GM06990 (cell line): ENCODE results near the gene DAG1.

ENCODE experiments used
- DNase-seq: peaks from one replicate; pipeline ENCODE4 v3.0.0-alpha.2; 2011; ENCODE audit not compliant: insufficient read length; ENCODE audit errors: extremely low read depth
- H3K27me3 ChIP-seq: replicated peaks from 2 replicates; pipeline ENCODE4 v1.6.0; 2011; ENCODE audit warnings: low read length; ENCODE audit not compliant: control insufficient read depth, insufficient read depth
- H3K36me3 ChIP-seq: 2 replicates; pipeline ENCODE4 v1.5.1; 2011; ENCODE audit warnings: low read length; ENCODE audit not compliant: control insufficient read depth, insufficient read depth
- H3K4me3 ChIP-seq: replicated peaks from 2 replicates; pipeline ENCODE4 v1.5.1; 2011; ENCODE audit warnings: low read depth, mild to moderate bottlenecking, control low read depth, low read length
- TF ChIP-seq, protein P1 (sequence below): IDR thresholded peaks from 2 replicates; pipeline ENCODE4 v1.5.1; 2011; ENCODE audit warnings: low read length, control low read depth, mild to moderate bottlenecking, inconsistent platforms; ENCODE audit not compliant: insufficient read depth, poor library complexity, severe bottlenecking

Gene DAG1

DNA sequence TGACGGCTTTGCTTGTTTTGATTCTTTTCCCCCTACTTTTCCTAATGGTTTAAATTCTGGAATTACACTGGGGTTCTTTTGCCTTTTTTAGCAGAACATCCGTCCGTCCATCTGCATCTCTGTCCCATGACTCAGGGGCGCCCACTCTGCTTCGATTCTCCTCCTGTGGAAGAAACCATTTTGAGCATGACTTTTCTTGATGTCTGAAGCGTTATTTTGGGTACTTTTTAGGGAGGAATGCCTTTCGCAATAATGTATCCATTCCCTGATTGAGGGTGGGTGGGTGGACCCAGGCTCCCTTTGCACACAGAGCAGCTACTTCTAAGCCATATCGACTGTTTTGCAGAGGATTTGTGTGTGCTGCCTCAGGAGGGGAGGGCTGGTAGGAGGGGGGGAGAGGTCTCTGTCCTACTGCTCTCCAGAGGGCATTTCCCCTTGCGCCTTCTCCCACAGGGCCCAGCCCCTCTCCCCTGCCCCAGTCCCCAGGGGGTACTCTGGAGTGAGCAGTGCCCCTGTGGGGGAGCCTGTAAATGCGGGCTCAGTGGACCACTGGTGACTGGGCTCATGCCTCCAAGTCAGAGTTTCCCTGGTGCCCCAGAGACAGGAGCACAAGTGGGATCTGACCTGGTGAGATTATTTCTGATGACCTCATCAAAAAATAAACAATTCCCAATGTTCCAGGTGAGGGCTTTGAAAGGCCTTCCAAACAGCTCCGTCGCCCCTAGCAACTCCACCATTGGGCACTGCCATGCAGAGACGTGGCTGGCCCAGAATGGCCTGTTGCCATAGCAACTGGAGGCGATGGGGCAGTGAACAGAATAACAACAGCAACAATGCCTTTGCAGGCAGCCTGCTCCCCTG is 64.7 kb downstream of the DAG1 start:
- TF ChIP-seq, protein P1, sequence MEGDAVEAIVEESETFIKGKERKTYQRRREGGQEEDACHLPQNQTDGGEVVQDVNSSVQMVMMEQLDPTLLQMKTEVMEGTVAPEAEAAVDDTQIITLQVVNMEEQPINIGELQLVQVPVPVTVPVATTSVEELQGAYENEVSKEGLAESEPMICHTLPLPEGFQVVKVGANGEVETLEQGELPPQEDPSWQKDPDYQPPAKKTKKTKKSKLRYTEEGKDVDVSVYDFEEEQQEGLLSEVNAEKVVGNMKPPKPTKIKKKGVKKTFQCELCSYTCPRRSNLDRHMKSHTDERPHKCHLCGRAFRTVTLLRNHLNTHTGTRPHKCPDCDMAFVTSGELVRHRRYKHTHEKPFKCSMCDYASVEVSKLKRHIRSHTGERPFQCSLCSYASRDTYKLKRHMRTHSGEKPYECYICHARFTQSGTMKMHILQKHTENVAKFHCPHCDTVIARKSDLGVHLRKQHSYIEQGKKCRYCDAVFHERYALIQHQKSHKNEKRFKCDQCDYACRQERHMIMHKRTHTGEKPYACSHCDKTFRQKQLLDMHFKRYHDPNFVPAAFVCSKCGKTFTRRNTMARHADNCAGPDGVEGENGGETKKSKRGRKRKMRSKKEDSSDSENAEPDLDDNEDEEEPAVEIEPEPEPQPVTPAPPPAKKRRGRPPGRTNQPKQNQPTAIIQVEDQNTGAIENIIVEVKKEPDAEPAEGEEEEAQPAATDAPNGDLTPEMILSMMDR = no peak
- H3K27me3 ChIP-seq = no peaks in the 10 kb centered on the region
- DNase-seq = no peak
- H3K4me3 ChIP-seq = no peak overlapping the region
- H3K36me3 ChIP-seq = peaks cover 22% of the 10 kb centered on the region

DNA sequence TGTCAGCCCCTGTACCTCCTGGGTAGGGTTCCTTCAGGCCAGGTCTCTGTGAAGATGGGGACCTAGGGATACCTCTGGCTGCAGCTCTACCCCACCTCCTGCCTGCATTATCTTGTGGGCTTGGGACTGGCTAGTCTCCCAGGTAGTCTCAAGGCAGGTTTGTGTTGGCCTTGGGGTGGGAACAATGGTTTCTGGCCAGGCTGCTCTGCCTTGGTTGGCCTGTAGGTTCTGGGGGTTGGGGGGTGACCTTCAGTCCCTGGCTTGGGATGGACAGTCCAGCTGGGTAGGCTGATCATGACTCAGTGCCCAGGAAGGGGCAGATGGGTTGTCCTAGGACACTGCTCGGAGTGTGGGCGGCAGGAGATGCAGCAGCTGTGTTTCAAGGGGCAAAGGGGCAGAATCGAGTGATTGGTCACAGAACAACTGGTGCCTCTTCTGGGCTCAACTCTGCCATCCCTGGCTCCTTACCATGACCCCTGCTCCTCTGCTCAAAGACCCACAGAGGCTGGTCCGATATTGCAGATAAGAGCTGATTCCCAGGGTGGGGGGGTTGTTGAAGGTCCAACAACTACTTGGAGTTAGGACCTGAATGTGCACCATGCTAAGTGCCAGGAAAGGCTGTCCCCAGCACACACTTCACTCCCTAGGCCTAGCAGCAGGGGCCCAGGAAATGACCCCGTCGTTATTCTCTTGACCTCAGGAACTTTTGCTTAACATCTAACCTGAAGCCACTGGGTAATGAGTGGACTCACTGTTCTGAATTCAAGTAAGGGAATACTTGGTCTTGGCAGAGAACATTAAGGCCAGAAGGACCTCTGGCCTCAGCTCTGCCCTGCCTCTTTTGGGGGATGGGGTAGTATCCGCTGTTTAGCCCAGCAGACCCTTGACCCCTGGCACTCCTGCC is 66.2 kb downstream of the DAG1 start:
- Histone ChIP-seq H3K4me3 (no peak overlapping the region), H3K36me3 (peaks cover 18% of the 10 kb centered on the region), H3K27me3 (no peaks in the 10 kb centered on the region)
- no peak for DNase-seq
- TF ChIP-seq, protein P1 = no peak

DNA sequence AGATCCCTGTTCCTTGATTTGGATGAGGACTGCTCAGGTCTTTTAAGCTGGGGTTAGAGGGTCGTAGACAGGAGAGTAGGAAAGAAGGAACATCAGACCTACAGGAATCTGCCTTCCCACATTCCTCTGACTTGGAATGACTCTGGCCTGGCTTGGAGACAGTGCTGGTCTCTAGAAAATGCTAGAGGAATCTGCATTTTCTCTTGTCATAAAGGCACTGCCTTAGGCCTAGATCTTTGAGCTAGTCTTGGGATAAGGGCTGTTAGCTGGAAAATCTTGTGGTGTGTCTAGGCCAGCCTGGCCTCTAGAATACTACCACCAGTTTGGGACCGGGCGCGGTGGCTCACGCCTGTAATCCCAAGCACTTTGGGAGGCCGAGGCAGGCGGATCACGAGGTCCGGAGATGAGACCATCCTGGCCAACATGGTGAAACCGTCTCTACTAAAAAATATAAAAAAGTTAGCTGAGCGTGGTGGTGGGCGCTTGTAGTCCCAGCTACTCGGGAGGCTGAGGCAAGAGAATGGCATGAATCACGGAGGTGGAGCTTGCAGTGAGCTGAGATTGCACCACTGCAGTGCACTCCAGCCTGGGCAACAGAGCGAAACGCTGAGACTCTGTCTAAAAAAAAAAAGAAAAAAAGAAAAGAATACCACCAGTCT is 66.9 kb downstream of the DAG1 start:
- no peak for DNase-seq
- peaks cover 10% of the 10 kb centered on the region for H3K36me3 ChIP-seq
- TF ChIP-seq, protein P1 = no peak
- no peak overlapping the region for H3K4me3 ChIP-seq
- H3K27me3 ChIP-seq = no peaks in the 10 kb centered on the region

DNA sequence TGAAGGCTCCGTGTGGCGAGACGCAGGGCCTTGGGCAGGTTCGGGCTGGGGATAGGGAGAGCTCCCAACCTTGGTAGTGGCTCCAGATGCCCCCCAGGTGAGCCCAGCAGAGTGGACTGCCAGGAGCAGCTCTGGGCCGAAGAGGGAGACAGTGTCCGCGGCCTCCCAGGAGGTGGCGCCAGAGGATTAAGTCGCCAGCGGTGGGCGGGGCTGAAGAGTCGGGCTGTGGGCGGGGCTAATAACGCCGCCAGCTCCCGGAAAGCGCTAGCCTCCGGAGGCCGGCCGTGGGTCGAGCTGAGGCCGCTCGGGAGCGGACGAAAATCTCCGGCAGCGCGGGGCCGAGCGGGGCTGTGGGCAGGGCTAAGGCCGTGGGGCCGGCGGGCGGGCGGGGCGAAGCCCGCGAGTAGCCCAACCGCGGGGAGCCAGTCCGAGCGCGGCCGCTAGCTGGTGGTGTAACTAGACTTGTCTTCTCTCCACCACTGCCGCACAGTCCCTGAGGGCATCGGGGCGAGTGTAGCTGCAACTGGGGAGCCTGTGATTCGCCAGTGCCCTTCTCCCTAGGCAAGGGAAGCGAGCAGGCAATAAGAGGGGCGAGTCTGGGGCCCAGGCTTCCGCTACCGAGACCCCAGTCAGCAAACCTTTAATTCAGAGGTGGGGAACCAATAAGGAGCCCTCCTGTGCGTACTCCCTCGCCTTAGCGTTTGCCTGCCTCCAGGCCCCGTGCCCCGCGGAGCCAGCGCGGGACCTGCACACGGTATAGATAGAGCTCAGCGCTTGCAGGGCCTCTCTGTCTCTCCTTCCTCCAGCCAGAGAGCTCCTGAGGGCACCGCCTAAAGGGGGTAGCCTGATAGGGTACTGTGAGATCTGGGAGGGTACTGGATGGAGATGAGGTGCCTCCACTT is 69.8 kb downstream of the DAG1 start:
- TF ChIP-seq, protein P1 = peak; percentile 85
- Histone ChIP-seq H3K27me3 (no peaks in the 10 kb centered on the region), H3K4me3 (peak overlapping the region; percentile 58), H3K36me3 (no peaks in the 10 kb centered on the region; the same call in 1 of the 2 replicates)
- peak; percentile 91 for DNase-seq

DNA sequence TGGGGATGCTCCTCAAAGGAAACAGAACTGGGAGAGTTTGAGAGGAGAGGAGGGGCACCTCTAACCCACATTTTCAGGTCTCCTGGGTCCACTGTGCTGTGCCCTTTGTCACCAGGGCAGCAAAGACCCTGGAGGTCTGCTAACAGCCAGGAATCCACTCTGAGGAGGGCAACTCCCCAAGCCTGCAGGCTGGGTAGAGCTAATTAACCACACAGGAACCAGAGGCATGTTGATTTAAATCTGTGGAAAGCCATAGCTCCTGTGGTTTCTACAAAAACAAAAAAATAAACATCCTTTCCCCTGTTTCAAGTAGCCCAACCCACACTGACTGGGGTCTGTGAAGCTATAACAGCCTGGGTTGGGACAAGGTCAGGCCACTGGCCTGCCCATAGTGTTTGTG is 82.0 kb downstream of the DAG1 start:
- TF ChIP-seq, protein P1 = no peak
- no peaks in the 10 kb centered on the region for H3K36me3 ChIP-seq
- H3K4me3 ChIP-seq = no peak overlapping the region
- DNase-seq = no peak
- peaks cover 5% of the 10 kb centered on the region for H3K27me3 ChIP-seq
